OCI-LY1 (cell line): Measurements from ENCODE around the gene TGM1.
A peak's percentile ranks its signal among the peaks of the same experiment; 100 is the strongest.

Experiments used
- H2AFZ ChIP-seq: fragments of 200-600 bp; sonication (generic), shearing (Covaris generic); 2 replicates; pipeline ENCODE4 v1.6.0; 2014; ENCODE audit warnings: antibody characterized with exemption, mild to moderate bottlenecking, low read length
- H3F3A ChIP-seq: fragments of 200-600 bp; sonication (generic), shearing (Covaris generic); 2 replicates; pipeline ENCODE4 v1.6.0; 2014; ENCODE audit warnings: mild to moderate bottlenecking, antibody characterized with exemption, low read length, moderate library complexity; ENCODE audit not compliant: insufficient read depth
- H3K27ac ChIP-seq: fragments of 200-600 bp; sonication (generic); 2 replicates; pipeline ENCODE4 v1.5.1; 2014; ENCODE audit warnings: low read length, mixed run types, mild to moderate bottlenecking, low read depth; ENCODE audit not compliant: poor library complexity, severe bottlenecking
- H3K27me3 ChIP-seq: fragments of 200-600 bp; sonication (generic); 2 replicates; pipeline ENCODE4 v1.6.0; 2014; ENCODE audit warnings: antibody characterized with exemption, mild to moderate bottlenecking, low read length, moderate library complexity; ENCODE audit not compliant: insufficient read depth
- H3K36me3 ChIP-seq: fragments of 200-600 bp; sonication (generic); 2 replicates; pipeline ENCODE4 v1.6.1; 2014; ENCODE audit warnings: mild to moderate bottlenecking, antibody characterized with exemption, low read length, moderate library complexity, mixed read lengths; ENCODE audit not compliant: insufficient read depth
- H3K4me1 ChIP-seq: fragments of 200-600 bp; sonication (generic); 2 replicates; pipeline ENCODE4 v1.5.1; 2014; ENCODE audit warnings: mild to moderate bottlenecking, low read length, moderate library complexity; ENCODE audit not compliant: insufficient read depth, severe bottlenecking
- H3K4me2 ChIP-seq: fragments of 200-600 bp; sonication (generic), shearing (Covaris generic); 2 replicates; pipeline ENCODE4 v1.6.1; 2014; ENCODE audit warnings: low read length
- H3K4me3 ChIP-seq: fragments of 200-600 bp; sonication (generic); 2 replicates; pipeline ENCODE4 v1.5.1; 2014; ENCODE audit warnings: low read length, low read depth, mild to moderate bottlenecking, mixed read lengths; ENCODE audit not compliant: poor library complexity, severe bottlenecking
- H3K79me2 ChIP-seq: fragments of 200-600 bp; shearing (Covaris generic); 2 replicates; pipeline ENCODE4 v1.6.1; 2016; ENCODE audit warnings: mixed run types, low read length, mixed read lengths; ENCODE audit not compliant: insufficient read depth
- H3K9ac ChIP-seq: fragments of 200-600 bp; sonication (generic), shearing (Covaris generic); 2 replicates; pipeline ENCODE4 v1.6.1; 2014; ENCODE audit warnings: mild to moderate bottlenecking, low read length, mixed read lengths
- H3K9me2 ChIP-seq: fragments of 200-600 bp; sonication (generic), shearing (Covaris generic); 2 replicates; pipeline ENCODE4 v1.6.1; 2014; ENCODE audit warnings: low read depth, mild to moderate bottlenecking, low read length, mixed read lengths
- H3K9me3 ChIP-seq: fragments of 200-600 bp; shearing (Covaris generic); 2 replicates; pipeline ENCODE4 v1.6.1; 2014; ENCODE audit warnings: low read length, mixed read lengths
- H4K20me1 ChIP-seq: fragments of 200-600 bp; sonication (generic), shearing (Covaris generic); 2 replicates; pipeline ENCODE4 v1.6.0; 2016; ENCODE audit warnings: mild to moderate bottlenecking, low read length; ENCODE audit not compliant: insufficient read depth
- EZH2 ChIP-seq: fragments of 200-600 bp; sonication (generic), shearing (Covaris generic); IDR thresholded peaks from 2 replicates; pipeline ENCODE4 v1.8.0; 2017; ENCODE audit warnings: borderline replicate concordance, mixed run types, mild to moderate bottlenecking, antibody characterized with exemption, low read length, moderate library complexity, mixed read lengths
- TF ChIP-seq, protein P1 (sequence below): fragments of 200-600 bp; sonication (generic), shearing (Covaris generic); IDR thresholded peaks from 2 replicates; pipeline ENCODE4 v1.5.1; 2017; ENCODE audit warnings: mild to moderate bottlenecking, antibody characterized with exemption, low read length, moderate library complexity, mixed read lengths

The TGM1 gene

GRCh38 chr14:24310646-24311604 lies 47.9 kb upstream of the TGM1 start, which contains the start of gene LTB4R:
TSS of gene LTB4R (plus strand) at chr14:24311502. CDS start at chr14:24315652, 4,150 bp downstream.
- peak within 1 kb of the TSS; percentile 65 for H3K9ac ChIP-seq

DNA sequence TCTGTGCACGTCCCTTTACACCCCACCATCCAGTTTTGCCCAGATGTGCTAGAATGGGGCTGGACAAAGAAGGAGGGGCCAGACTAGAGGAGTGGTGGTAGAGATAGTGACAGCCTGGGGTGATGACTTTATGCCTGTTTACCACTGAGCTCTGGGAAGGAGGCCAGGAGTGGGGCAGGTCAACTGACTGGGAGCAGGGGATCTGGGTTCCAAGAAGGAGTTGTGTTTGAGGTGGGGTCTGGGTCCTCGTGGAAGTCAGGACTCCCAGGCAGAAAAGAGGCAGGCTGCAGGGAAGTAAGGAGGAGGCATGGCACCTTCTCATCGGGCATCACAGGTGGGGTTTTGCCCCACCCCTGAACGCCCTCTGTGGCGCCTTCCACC lies 47.3 kb upstream of the TGM1 start:
- Histone ChIP-seq H3K79me2 (no peaks in the 10 kb centered on the region), H3K4me1 (peaks cover 32% of the 10 kb centered on the region), H4K20me1 (no peaks in the 10 kb centered on the region), H2AFZ (no peak overlapping the region), H3F3A (no peaks in the 10 kb centered on the region), H3K9me3 (no peaks in the 10 kb centered on the region), H3K27me3 (no peaks in the 10 kb centered on the region), H3K36me3 (peaks cover 36% of the 10 kb centered on the region), H3K9me2 (no peaks in the 10 kb centered on the region), H3K27ac (peak overlapping the region; percentile 45), H3K9ac (peak overlapping the region; percentile 65; the same call in 1 of the 2 replicates), H3K4me3 (peak overlapping the region; percentile 55), H3K4me2 (peak overlapping the region; percentile 64)
- TF ChIP-seq EZH2: no peak
- TF ChIP-seq, protein P1, sequence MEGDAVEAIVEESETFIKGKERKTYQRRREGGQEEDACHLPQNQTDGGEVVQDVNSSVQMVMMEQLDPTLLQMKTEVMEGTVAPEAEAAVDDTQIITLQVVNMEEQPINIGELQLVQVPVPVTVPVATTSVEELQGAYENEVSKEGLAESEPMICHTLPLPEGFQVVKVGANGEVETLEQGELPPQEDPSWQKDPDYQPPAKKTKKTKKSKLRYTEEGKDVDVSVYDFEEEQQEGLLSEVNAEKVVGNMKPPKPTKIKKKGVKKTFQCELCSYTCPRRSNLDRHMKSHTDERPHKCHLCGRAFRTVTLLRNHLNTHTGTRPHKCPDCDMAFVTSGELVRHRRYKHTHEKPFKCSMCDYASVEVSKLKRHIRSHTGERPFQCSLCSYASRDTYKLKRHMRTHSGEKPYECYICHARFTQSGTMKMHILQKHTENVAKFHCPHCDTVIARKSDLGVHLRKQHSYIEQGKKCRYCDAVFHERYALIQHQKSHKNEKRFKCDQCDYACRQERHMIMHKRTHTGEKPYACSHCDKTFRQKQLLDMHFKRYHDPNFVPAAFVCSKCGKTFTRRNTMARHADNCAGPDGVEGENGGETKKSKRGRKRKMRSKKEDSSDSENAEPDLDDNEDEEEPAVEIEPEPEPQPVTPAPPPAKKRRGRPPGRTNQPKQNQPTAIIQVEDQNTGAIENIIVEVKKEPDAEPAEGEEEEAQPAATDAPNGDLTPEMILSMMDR: no peak

More at GRCh38 chr14:24310646-24311604, 47.9 kb upstream of the TGM1 start, which contains the start of gene LTB4R:
- peak within 1 kb of the TSS; percentile 55 for H3K4me3 ChIP-seq
- peak within 1 kb of the TSS; percentile 45 for H3K27ac ChIP-seq
- peak within 1 kb of the TSS; percentile 64 for H3K4me2 ChIP-seq
- no peaks in the 10 kb centered on the region for H3K9me3 ChIP-seq
- H3K27me3 ChIP-seq: no peaks in the 10 kb centered on the region
- no peaks in the 10 kb centered on the region for H3K79me2 ChIP-seq
- TF ChIP-seq, protein P1: peak; percentile 52
- no peak for TF ChIP-seq EZH2
- H3F3A ChIP-seq: no peaks in the 10 kb centered on the region
- peaks cover 29% of the 10 kb centered on the region for H3K36me3 ChIP-seq
- peaks cover 32% of the 10 kb centered on the region for H3K4me1 ChIP-seq
- no peaks in the 10 kb centered on the region for H3K9me2 ChIP-seq
- H2AFZ ChIP-seq: no peak within 1 kb of the TSS
- H4K20me1 ChIP-seq: no peaks in the 10 kb centered on the region

- peak within 1 kb of the TSS; percentile 45 for H3K27ac ChIP-seq
- no peaks in the 10 kb centered on the region for H3K79me2 ChIP-seq
- H3F3A ChIP-seq: no peaks in the 10 kb centered on the region
- no peaks in the 10 kb centered on the region for H3K9me3 ChIP-seq
- peak within 1 kb of the TSS; percentile 65; the same call in 1 of the 2 replicates for H3K9ac ChIP-seq
- TF ChIP-seq, protein P1: no peak
- TF ChIP-seq EZH2: no peak
- no peaks in the 10 kb centered on the region for H3K9me2 ChIP-seq
- peak within 1 kb of the TSS; percentile 55 for H3K4me3 ChIP-seq
- no peak within 1 kb of the TSS for H2AFZ ChIP-seq
- peaks cover 32% of the 10 kb centered on the region for H3K4me1 ChIP-seq
- peaks cover 41% of the 10 kb centered on the region for H3K36me3 ChIP-seq
- no peaks in the 10 kb centered on the region for H3K27me3 ChIP-seq
- H3K4me2 ChIP-seq: peak within 1 kb of the TSS; percentile 64
- no peaks in the 10 kb centered on the region for H4K20me1 ChIP-seq
Measured at GRCh38 chr14:24309538-24310264, 46.7 kb upstream of the TGM1 start, which contains the start of gene LTB4R2. TSS of gene LTB4R2 (plus strand) at chr14:24310140. CDS start at chr14:24310665, 525 bp downstream.
